Thyroid gland (tissue), 4 donors: Measurements from ENCODE around the gene MAGEB5.
"Not testable (repeated sequence)": the region's sequence is repeated elsewhere in the genome, so short reads cannot be mapped to it uniquely, and the experiment has no call there.

Experiments used
- POLR2A ChIP-seq, 2 donors: fragments of 450-650 bp; IDR thresholded peaks; one replicate each; pipeline ENCODE4 v1.6.1; 2017; ENCODE audit warnings: antibody characterized with exemption in 2 of 2, mild to moderate bottlenecking in 2 of 2, moderate library complexity in 1 of 2
- TF ChIP-seq, protein P1 (sequence below), 6 experiments: fragments of 200-600 bp in 3 of 6; fragments of 450-650 bp in 3 of 6; sonication (generic) in 3 of 6; IDR thresholded peaks; one replicate each; pipeline ENCODE4 v1.5.1; 2016 to 2019; ENCODE audit warnings: antibody characterized with exemption in 6 of 6, mild to moderate bottlenecking in 2 of 6, inconsistent platforms in 1 of 6, moderate library complexity in 1 of 6

GRCh38 chrX:26204717-26205116 lies 11.3 kb upstream of the MAGEB5 start:
- not testable (repeated sequence) for TF ChIP-seq POLR2A (IDR thresholded peaks at IDR 0.05)
- TF ChIP-seq, protein P1, sequence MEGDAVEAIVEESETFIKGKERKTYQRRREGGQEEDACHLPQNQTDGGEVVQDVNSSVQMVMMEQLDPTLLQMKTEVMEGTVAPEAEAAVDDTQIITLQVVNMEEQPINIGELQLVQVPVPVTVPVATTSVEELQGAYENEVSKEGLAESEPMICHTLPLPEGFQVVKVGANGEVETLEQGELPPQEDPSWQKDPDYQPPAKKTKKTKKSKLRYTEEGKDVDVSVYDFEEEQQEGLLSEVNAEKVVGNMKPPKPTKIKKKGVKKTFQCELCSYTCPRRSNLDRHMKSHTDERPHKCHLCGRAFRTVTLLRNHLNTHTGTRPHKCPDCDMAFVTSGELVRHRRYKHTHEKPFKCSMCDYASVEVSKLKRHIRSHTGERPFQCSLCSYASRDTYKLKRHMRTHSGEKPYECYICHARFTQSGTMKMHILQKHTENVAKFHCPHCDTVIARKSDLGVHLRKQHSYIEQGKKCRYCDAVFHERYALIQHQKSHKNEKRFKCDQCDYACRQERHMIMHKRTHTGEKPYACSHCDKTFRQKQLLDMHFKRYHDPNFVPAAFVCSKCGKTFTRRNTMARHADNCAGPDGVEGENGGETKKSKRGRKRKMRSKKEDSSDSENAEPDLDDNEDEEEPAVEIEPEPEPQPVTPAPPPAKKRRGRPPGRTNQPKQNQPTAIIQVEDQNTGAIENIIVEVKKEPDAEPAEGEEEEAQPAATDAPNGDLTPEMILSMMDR (IDR thresholded peaks at IDR 0.05) = not testable (repeated sequence)
